ENCODE measurements around the gene LRRN3.
"Not testable (repeated sequence)": the region's sequence is repeated elsewhere in the genome, so short reads cannot be mapped to it uniquely, and the experiment has no call there.

The LRRN3 gene

GRCh38 chr7:111056371-111056770, 34.6 kb upstream of the LRRN3 start:
- Histone ChIP-seq H3K9me3 (ENCODE audit: control insufficient read depth, low read length) (no peaks in the 10 kb centered on the region), H3K36me3 (ENCODE audit: control insufficient read depth, insufficient read depth, low read length) (no peaks in the 10 kb centered on the region), H3K4me3 (ENCODE audit: insufficient read depth, low read depth, low read length) (no peak overlapping the region), H3K27me3 (ENCODE audit: control insufficient read depth, insufficient read depth, low read length, poor library complexity, severe bottlenecking) (no peaks in the 10 kb centered on the region), H3K27ac (ENCODE audit: insufficient read depth, low read depth, low read length, poor library complexity, severe bottlenecking) (no peak overlapping the region), H3K4me1 (ENCODE audit: control insufficient read depth, insufficient read depth, low read length) (no peaks in the 10 kb centered on the region)
- WGBS, 2 experiments: 94 to 100% methylated on average over 1 to 2 of the region's 2 CpGs

DNA sequence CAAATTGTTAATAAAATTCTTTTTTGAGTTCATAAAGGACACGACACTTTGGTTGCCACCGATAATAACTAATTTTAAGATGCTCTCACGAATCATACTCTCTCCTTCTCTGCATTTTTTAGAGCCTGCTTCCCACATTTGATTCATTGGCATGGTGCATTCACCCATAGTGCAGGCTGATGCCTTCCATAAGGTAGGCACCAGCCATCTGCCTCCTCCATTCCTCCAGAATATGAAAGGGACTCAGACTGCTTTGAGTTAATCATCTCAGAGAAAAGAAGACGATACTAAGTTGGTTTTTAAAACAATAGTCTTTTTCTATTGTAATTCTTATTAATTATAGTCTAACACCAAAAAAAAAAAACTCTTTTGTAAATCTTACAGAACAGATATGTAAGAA, 33.9 kb upstream of the LRRN3 start:
- no peak overlapping the region for H3K27ac ChIP-seq (ENCODE audit: insufficient read depth, low read depth, low read length, poor library complexity, severe bottlenecking)
- H3K36me3 ChIP-seq (ENCODE audit: control insufficient read depth, insufficient read depth, low read length): no peaks in the 10 kb centered on the region
- no peaks in the 10 kb centered on the region for H3K9me3 ChIP-seq (ENCODE audit: control insufficient read depth, low read length)
- whole genome bisulfite sequencing, 2 experiments: 86 to 92% methylated on average over 3 to 4 of the region's 4 CpGs
- no peaks in the 10 kb centered on the region for H3K4me1 ChIP-seq (ENCODE audit: control insufficient read depth, insufficient read depth, low read length)
- no peak overlapping the region for H3K4me3 ChIP-seq (ENCODE audit: insufficient read depth, low read depth, low read length)
- H3K27me3 ChIP-seq (ENCODE audit: control insufficient read depth, insufficient read depth, low read length, poor library complexity, severe bottlenecking): no peaks in the 10 kb centered on the region

- Histone ChIP-seq H3K9me3 (ENCODE audit: control insufficient read depth, low read length) (no peaks in the 10 kb centered on the region), H3K36me3 (ENCODE audit: control insufficient read depth, insufficient read depth, low read length) (no peaks in the 10 kb centered on the region), H3K27ac (ENCODE audit: insufficient read depth, low read depth, low read length, poor library complexity, severe bottlenecking) (no peak overlapping the region), H3K27me3 (ENCODE audit: control insufficient read depth, insufficient read depth, low read length, poor library complexity, severe bottlenecking) (no peaks in the 10 kb centered on the region), H3K4me3 (ENCODE audit: insufficient read depth, low read depth, low read length) (no peak overlapping the region), H3K4me1 (ENCODE audit: control insufficient read depth, insufficient read depth, low read length) (no peaks in the 10 kb centered on the region)
These were observed 31.1 kb upstream of the LRRN3 start for GRCh38 chr7:111059833-111060232.

DNA sequence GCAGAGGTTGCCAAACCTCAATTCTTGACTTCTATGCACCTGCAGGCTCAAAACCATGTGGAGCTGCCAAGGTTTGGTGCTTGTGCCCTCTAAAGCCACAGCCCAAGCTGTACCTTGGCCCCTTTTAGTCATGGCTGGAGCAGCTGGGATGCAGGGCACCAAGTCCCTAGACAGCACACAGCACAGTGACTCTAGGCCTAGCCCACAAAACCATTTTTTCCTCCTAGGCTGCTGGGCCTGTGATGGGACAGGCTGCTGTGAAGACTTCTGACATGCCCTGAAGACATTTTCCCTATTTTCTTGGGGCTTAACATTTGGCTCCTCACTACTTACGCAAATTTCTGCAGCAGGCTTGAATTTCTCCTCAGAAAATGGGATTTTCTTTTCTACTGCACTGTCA, 27.8 kb upstream of the LRRN3 start:
- 92 to 94% methylated on average over 1 of the region's 1 CpG for WGBS, 2 experiments
- H3K27ac ChIP-seq (ENCODE audit: insufficient read depth, low read depth, low read length, poor library complexity, severe bottlenecking): no peak overlapping the region

DNA sequence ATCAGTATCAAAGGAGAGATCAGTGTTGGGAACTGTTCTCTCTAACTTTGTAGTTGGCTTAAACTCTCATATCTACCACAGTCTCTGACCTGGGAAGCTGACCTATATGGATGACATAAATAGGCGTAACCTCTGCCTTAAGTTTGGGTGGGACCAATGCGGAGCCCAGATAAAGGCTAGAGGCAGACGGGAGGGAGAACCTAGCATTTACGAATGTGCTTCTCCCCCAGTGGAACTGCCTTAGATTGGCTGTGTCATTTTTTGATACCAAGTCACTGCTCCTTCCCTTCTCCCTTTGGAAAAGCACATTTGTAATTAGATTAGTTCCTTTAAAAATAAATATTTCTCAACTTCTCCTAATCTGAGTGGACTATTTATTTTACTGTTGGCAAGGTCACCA, 23.7 kb upstream of the LRRN3 start:
- 89 to 98% methylated on average over 4 of the region's 4 CpGs for WGBS, 2 experiments
- Histone ChIP-seq H3K9me3 (ENCODE audit: control insufficient read depth, low read length) (no peaks in the 10 kb centered on the region), H3K4me3 (ENCODE audit: insufficient read depth, low read depth, low read length) (no peak overlapping the region), H3K27me3 (ENCODE audit: control insufficient read depth, insufficient read depth, low read length, poor library complexity, severe bottlenecking) (no peaks in the 10 kb centered on the region), H3K4me1 (ENCODE audit: control insufficient read depth, insufficient read depth, low read length) (no peaks in the 10 kb centered on the region), H3K36me3 (ENCODE audit: control insufficient read depth, insufficient read depth, low read length) (no peaks in the 10 kb centered on the region), H3K27ac (ENCODE audit: insufficient read depth, low read depth, low read length, poor library complexity, severe bottlenecking) (no peak overlapping the region)

More for the DNA sequence above, 27.8 kb upstream of the LRRN3 start:
- no peaks in the 10 kb centered on the region for H3K9me3 ChIP-seq (ENCODE audit: control insufficient read depth, low read length)
- H3K27me3 ChIP-seq (ENCODE audit: control insufficient read depth, insufficient read depth, low read length, poor library complexity, severe bottlenecking): no peaks in the 10 kb centered on the region
- no peak overlapping the region for H3K4me3 ChIP-seq (ENCODE audit: insufficient read depth, low read depth, low read length)
- H3K4me1 ChIP-seq (ENCODE audit: control insufficient read depth, insufficient read depth, low read length): no peaks in the 10 kb centered on the region
- no peaks in the 10 kb centered on the region for H3K36me3 ChIP-seq (ENCODE audit: control insufficient read depth, insufficient read depth, low read length)

- Histone ChIP-seq H3K9me3 (ENCODE audit: control insufficient read depth, low read length) (no peaks in the 10 kb centered on the region), H3K27me3 (ENCODE audit: control insufficient read depth, insufficient read depth, low read length, poor library complexity, severe bottlenecking) (no peaks in the 10 kb centered on the region), H3K27ac (ENCODE audit: insufficient read depth, low read depth, low read length, poor library complexity, severe bottlenecking) (no peak overlapping the region), H3K4me3 (ENCODE audit: insufficient read depth, low read depth, low read length) (no peak overlapping the region), H3K36me3 (ENCODE audit: control insufficient read depth, insufficient read depth, low read length) (no peaks in the 10 kb centered on the region), H3K4me1 (ENCODE audit: control insufficient read depth, insufficient read depth, low read length) (no peaks in the 10 kb centered on the region)
- WGBS, 2 experiments: 93 to 95% methylated on average over 1 to 2 of the region's 2 CpGs
These were observed 23.2 kb upstream of the LRRN3 start for GRCh38 chr7:111067682-111068081.

- Histone ChIP-seq H3K27me3 (ENCODE audit: control insufficient read depth, insufficient read depth, low read length, poor library complexity, severe bottlenecking) (no peaks in the 10 kb centered on the region), H3K4me1 (ENCODE audit: control insufficient read depth, insufficient read depth, low read length) (no peaks in the 10 kb centered on the region), H3K27ac (ENCODE audit: insufficient read depth, low read depth, low read length, poor library complexity, severe bottlenecking) (no peak overlapping the region), H3K36me3 (ENCODE audit: control insufficient read depth, insufficient read depth, low read length) (no peaks in the 10 kb centered on the region), H3K9me3 (ENCODE audit: control insufficient read depth, low read length) (no peaks in the 10 kb centered on the region), H3K4me3 (ENCODE audit: insufficient read depth, low read depth, low read length) (no peak overlapping the region)
- 85 to 100% methylated on average over 2 of the region's 2 CpGs for WGBS, 2 experiments
These were observed 22.3 kb upstream of the LRRN3 start for GRCh38 chr7:111068618-111069017.

GRCh38 chr7:111071556-111071955, 19.4 kb upstream of the LRRN3 start:
- Histone ChIP-seq H3K36me3 (ENCODE audit: control insufficient read depth, insufficient read depth, low read length) (no peaks in the 10 kb centered on the region), H3K4me1 (ENCODE audit: control insufficient read depth, insufficient read depth, low read length) (peaks cover 5% of the 10 kb centered on the region), H3K4me3 (ENCODE audit: insufficient read depth, low read depth, low read length) (no peak overlapping the region), H3K27me3 (ENCODE audit: control insufficient read depth, insufficient read depth, low read length, poor library complexity, severe bottlenecking) (no peaks in the 10 kb centered on the region), H3K27ac (ENCODE audit: insufficient read depth, low read depth, low read length, poor library complexity, severe bottlenecking) (no peak overlapping the region), H3K9me3 (ENCODE audit: control insufficient read depth, low read length) (no peaks in the 10 kb centered on the region)

DNA sequence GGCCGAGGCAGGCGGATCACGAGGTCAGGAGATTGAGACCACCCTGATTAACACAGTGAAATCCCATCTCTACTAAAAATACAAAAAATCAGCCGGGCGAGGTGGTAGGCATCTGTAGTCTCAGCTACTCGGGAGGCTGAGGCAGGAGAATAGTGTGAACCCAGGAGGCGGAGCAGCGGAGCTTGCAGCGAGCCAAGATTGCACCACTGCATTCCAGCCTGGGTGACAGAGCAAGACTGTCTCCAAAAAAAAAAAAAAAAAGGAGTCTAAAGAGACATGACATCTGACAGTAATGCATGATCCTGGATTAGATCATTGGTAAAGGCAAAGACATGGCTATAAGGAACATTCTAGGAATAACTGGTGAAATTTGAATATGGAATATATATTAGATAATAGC, 18.3 kb upstream of the LRRN3 start:
- not testable (repeated sequence) for H3K4me1 ChIP-seq (ENCODE audit: control insufficient read depth, insufficient read depth, low read length); H3K27ac ChIP-seq (ENCODE audit: insufficient read depth, low read depth, low read length, poor library complexity, severe bottlenecking); H3K4me3 ChIP-seq (ENCODE audit: insufficient read depth, low read depth, low read length); H3K27me3 ChIP-seq (ENCODE audit: control insufficient read depth, insufficient read depth, low read length, poor library complexity, severe bottlenecking); H3K9me3 ChIP-seq (ENCODE audit: control insufficient read depth, low read length); H3K36me3 ChIP-seq (ENCODE audit: control insufficient read depth, insufficient read depth, low read length)
- 84 to 85% methylated on average over 9 of the region's 9 CpGs for WGBS, 2 experiments

GRCh38 chr7:111074071-111074747, 16.7 kb upstream of the LRRN3 start:
- no peaks in the 10 kb centered on the region for H3K27me3 ChIP-seq (ENCODE audit: control insufficient read depth, insufficient read depth, low read length, poor library complexity, severe bottlenecking)
- no peak overlapping the region for H3K4me3 ChIP-seq (ENCODE audit: insufficient read depth, low read depth, low read length)
- WGBS, 2 experiments: 84 to 98% methylated on average over 2 to 3 of the region's 3 CpGs
- no peaks in the 10 kb centered on the region for H3K9me3 ChIP-seq (ENCODE audit: control insufficient read depth, low read length)
- H3K36me3 ChIP-seq (ENCODE audit: control insufficient read depth, insufficient read depth, low read length): no peaks in the 10 kb centered on the region
- H3K27ac ChIP-seq (ENCODE audit: insufficient read depth, low read depth, low read length, poor library complexity, severe bottlenecking): no peak overlapping the region
- H3K4me1 ChIP-seq (ENCODE audit: control insufficient read depth, insufficient read depth, low read length): peaks cover 5% of the 10 kb centered on the region

DNA sequence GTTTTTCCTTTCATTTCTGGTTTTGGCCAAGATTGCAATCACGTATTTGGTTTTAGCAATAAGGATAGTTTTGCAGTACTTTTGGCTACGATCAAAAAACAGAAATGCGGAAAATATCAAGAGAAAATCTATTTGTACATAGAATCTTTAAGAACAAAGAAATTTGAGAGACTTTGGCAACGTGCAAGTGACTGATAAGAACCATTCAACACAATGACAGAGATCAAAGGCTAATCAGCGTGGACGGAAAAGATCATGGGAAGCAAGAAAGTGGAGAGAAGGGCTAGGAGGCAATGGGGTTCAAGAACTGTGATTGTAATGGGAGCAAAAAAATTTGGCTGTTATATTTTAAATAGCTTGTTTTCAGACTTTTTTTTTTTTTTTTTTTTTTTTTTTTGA, 16.2 kb upstream of the LRRN3 start:
- no peaks in the 10 kb centered on the region for H3K27me3 ChIP-seq (ENCODE audit: control insufficient read depth, insufficient read depth, low read length, poor library complexity, severe bottlenecking)
- H3K4me1 ChIP-seq (ENCODE audit: control insufficient read depth, insufficient read depth, low read length): peaks cover 5% of the 10 kb centered on the region
- no peaks in the 10 kb centered on the region for H3K36me3 ChIP-seq (ENCODE audit: control insufficient read depth, insufficient read depth, low read length)
- no peaks in the 10 kb centered on the region for H3K9me3 ChIP-seq (ENCODE audit: control insufficient read depth, low read length)
- H3K27ac ChIP-seq (ENCODE audit: insufficient read depth, low read depth, low read length, poor library complexity, severe bottlenecking): no peak overlapping the region
- no peak overlapping the region for H3K4me3 ChIP-seq (ENCODE audit: insufficient read depth, low read depth, low read length)
- WGBS, 2 experiments: 78% methylated on average over 5 to 6 of the region's 6 CpGs

Measured in ectodermal cell (in vitro differentiated cells).